Measurements from ENCODE around the gene KLB. TPM values are rescaled to one million over a fixed set of nuclear protein-coding genes. Genes with fewer than 3 reads are reported as not detected.

The KLB gene
- polyA plus RNA-seq, 1 donor (not counting 4 experiments of a cell fraction or from before 2014, with no cell fraction given), result not detected

DNA sequence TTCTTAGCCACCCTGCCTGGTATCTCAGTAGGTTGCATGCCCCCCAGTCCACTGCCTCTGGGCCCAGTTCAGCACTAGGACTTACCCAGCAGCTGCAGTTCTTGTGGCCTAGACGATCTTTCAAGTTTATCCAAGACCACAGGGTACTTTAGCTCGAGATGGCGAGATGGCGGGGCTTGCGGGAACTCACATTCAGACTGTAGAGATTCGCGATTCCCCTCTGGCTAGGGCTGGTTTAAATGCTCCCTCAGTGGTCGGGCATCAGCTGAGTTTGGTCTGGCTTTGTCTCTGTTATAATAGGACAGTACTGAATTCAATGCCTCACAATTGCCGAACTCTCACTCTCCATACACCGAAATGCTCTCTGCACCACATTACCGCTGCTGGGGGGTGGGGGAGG lies 22.2 kb upstream of the KLB start:
- DNase-seq (ENCODE audit: low read depth, low spot score) (no peak), FAIRE-seq (no peak)
- H3K4me3 ChIP-seq (ENCODE audit: control insufficient read depth in 2 of 3, extremely low read depth in 1 of 3, insufficient read depth in 2 of 3, low read depth in 1 of 3, low read length in 3 of 3), result no peak overlapping the region
- no peak for TF ChIP-seq EZH2 (IDR thresholded peaks at IDR 0.05; ENCODE audit: low read length)
- TF ChIP-seq, protein P1, sequence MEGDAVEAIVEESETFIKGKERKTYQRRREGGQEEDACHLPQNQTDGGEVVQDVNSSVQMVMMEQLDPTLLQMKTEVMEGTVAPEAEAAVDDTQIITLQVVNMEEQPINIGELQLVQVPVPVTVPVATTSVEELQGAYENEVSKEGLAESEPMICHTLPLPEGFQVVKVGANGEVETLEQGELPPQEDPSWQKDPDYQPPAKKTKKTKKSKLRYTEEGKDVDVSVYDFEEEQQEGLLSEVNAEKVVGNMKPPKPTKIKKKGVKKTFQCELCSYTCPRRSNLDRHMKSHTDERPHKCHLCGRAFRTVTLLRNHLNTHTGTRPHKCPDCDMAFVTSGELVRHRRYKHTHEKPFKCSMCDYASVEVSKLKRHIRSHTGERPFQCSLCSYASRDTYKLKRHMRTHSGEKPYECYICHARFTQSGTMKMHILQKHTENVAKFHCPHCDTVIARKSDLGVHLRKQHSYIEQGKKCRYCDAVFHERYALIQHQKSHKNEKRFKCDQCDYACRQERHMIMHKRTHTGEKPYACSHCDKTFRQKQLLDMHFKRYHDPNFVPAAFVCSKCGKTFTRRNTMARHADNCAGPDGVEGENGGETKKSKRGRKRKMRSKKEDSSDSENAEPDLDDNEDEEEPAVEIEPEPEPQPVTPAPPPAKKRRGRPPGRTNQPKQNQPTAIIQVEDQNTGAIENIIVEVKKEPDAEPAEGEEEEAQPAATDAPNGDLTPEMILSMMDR (optimal IDR thresholded peaks at IDR 0.05 in 1 of 3, IDR thresholded peaks at IDR 0.05 in 1 of 3, conservative IDR thresholded peaks at IDR 0.05 in 1 of 3; ENCODE audit: extremely low read depth in 1 of 3, insufficient read depth in 2 of 3, low read length in 3 of 3), result no peak
- no peaks in the 10 kb centered on the region for H3K27me3 ChIP-seq (ENCODE audit: control insufficient read depth, extremely low read depth, insufficient read depth, low read length)
- H3K4me1 ChIP-seq (ENCODE audit: control insufficient read depth, extremely low read depth, insufficient read depth, low read length), result no peaks in the 10 kb centered on the region
- H3K27ac ChIP-seq (ENCODE audit: control insufficient read depth, insufficient read depth, low read length), result no peak overlapping the region
- no peaks in the 10 kb centered on the region for H3K9me1 ChIP-seq (ENCODE audit: control insufficient read depth, extremely low read depth, insufficient read depth, low read length)
- no peaks in the 10 kb centered on the region for H4K20me1 ChIP-seq (ENCODE audit: control insufficient read depth, extremely low read depth, insufficient read depth, low read length)
- no peak overlapping the region for H2AFZ ChIP-seq (ENCODE audit: control insufficient read depth, low read length)
- H3K36me3 ChIP-seq (ENCODE audit: control insufficient read depth in 2 of 2, extremely low read depth in 1 of 2, insufficient read depth in 2 of 2, low read length in 2 of 2), result no peaks in the 10 kb centered on the region
- dilution Hi-C loops (cut with MboI; ENCODE audit: extremely low pct_ligation_motif_present, low sequenced_read_pairs), result no loop called here
- H3K9me3 ChIP-seq (ENCODE audit: control insufficient read depth, low read depth, low read length), result no peaks in the 10 kb centered on the region
- H3K4me2 ChIP-seq (ENCODE audit: control insufficient read depth, extremely low read depth, insufficient read depth, low read depth, low read length), result no peak overlapping the region
- no peak overlapping the region for H3K9ac ChIP-seq (ENCODE audit: control insufficient read depth, extremely low read depth, insufficient read depth, low read length)
- no peaks in the 10 kb centered on the region for H3K79me2 ChIP-seq (ENCODE audit: control insufficient read depth, insufficient read depth, low read length)

DNA sequence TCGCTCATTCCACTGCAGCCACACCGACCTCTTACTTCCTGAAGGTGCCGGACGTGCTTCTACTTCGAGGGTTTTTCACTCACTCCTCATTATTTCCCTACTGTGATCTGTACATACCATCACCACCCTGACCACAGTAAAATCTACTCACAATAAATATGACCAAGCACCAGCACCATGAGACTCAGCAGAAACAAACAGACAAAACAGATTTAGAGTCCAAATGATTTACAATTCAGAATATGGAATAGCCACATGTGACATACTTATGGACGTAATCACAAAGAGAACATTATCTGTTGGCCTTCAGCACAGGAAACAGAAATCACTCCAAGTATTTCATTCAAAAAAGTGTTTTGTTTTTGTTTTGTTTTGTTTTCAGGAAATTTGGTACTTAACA lies 16.1 kb upstream of the KLB start:
- Histone ChIP-seq H3K27me3 (ENCODE audit: control insufficient read depth, extremely low read depth, insufficient read depth, low read length) (no peaks in the 10 kb centered on the region), H3K9ac (ENCODE audit: control insufficient read depth, extremely low read depth, insufficient read depth, low read length) (no peak overlapping the region), H4K20me1 (ENCODE audit: control insufficient read depth, extremely low read depth, insufficient read depth, low read length) (no peaks in the 10 kb centered on the region), H3K9me3 (ENCODE audit: control insufficient read depth, low read depth, low read length) (no peaks in the 10 kb centered on the region), H3K4me2 (ENCODE audit: control insufficient read depth, extremely low read depth, insufficient read depth, low read depth, low read length) (no peak overlapping the region), H3K27ac (ENCODE audit: control insufficient read depth, insufficient read depth, low read length) (no peak overlapping the region), H3K79me2 (ENCODE audit: control insufficient read depth, insufficient read depth, low read length) (no peaks in the 10 kb centered on the region), H3K4me1 (ENCODE audit: control insufficient read depth, extremely low read depth, insufficient read depth, low read length) (no peaks in the 10 kb centered on the region), H3K36me3 (ENCODE audit: control insufficient read depth in 2 of 2, extremely low read depth in 1 of 2, insufficient read depth in 2 of 2, low read length in 2 of 2) (no peaks in the 10 kb centered on the region), H3K9me1 (ENCODE audit: control insufficient read depth, extremely low read depth, insufficient read depth, low read length) (no peaks in the 10 kb centered on the region), H3K4me3 (ENCODE audit: control insufficient read depth in 2 of 3, extremely low read depth in 1 of 3, insufficient read depth in 2 of 3, low read depth in 1 of 3, low read length in 3 of 3) (no peak overlapping the region), H2AFZ (ENCODE audit: control insufficient read depth, low read length) (no peak overlapping the region)
- DNase-seq (ENCODE audit: low read depth, low spot score) (no peak), FAIRE-seq (no peak)
- TF ChIP-seq, protein P1 (optimal IDR thresholded peaks at IDR 0.05 in 1 of 3, IDR thresholded peaks at IDR 0.05 in 1 of 3, conservative IDR thresholded peaks at IDR 0.05 in 1 of 3; ENCODE audit: extremely low read depth in 1 of 3, insufficient read depth in 2 of 3, low read length in 3 of 3), result no peak
- no peak for TF ChIP-seq EZH2 (IDR thresholded peaks at IDR 0.05; ENCODE audit: low read length)
- dilution Hi-C loops (cut with MboI; ENCODE audit: extremely low pct_ligation_motif_present, low sequenced_read_pairs), result no loop called here
